ENCODE measurements around the gene CD19.
"Not testable (repeated sequence)": the region's sequence is repeated elsewhere in the genome, so short reads cannot be mapped to it uniquely, and the experiment has no call there.

The CD19 gene

GRCh38 chr16:28937222-28937876 lies 5.6 kb downstream of the CD19 start:
- no peak for DNase-seq

GRCh38 chr16:28938721-28939120 lies 7.0 kb downstream of the CD19 start:
- no peak for DNase-seq

- DNase-seq, result not testable (repeated sequence)
Measured at GRCh38 chr16:28939825-28940224, 8.1 kb downstream of the CD19 start.

DNA sequence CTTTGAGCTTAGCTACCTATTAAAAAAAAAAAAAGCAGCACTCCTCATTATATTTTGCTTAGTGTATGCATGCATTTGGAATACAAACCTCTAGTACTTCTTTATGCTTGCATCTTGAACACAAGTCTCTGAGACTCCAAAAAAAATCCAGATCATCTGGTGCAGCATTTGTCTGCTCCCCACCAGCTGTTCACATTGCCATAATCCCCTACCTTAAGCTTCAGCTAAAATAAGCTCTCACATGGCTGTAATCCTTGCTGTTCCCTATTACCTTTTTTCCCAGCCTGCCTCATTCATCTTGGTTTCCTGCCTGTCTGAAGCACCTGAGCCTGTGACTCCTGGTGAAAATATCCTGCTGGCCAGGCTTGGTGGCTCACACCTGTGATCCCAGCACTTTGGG lies 11.5 kb downstream of the CD19 start:
- DNase-seq, result no peak

DNA sequence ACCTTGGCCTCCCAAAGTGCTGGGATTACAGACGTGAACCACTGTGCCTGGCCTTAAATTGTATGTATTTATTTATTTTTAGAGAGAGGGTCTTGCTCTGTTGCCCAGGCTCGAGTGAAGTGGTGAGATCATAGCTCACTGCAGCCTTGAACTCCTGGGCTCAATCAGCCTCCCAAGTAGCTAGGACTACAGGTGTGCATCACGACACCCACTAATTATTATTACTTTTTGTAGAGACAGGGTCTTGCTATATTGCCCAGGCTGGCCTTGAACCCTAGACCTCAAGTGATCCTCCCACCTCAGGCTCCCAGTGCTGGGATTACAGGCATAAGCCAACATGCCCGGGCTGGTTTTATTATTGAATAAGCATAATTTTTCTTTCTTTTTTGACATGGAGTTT lies 14.9 kb downstream of the CD19 start:
- DNase-seq, result no peak

GRCh38 chr16:28950648-28951409 lies 19.1 kb downstream of the CD19 start, which contains the start of gene NFATC2IP:
Gene NFATC2IP (plus strand): TSS chr16:28950937. CDS start chr16:28951012, 75 bp downstream.
- DNase-seq, result peak; percentile 99

- DNase-seq, result no peak
Measured at GRCh38 chr16:28951410-28951943, 19.7 kb downstream of the CD19 start.

DNA sequence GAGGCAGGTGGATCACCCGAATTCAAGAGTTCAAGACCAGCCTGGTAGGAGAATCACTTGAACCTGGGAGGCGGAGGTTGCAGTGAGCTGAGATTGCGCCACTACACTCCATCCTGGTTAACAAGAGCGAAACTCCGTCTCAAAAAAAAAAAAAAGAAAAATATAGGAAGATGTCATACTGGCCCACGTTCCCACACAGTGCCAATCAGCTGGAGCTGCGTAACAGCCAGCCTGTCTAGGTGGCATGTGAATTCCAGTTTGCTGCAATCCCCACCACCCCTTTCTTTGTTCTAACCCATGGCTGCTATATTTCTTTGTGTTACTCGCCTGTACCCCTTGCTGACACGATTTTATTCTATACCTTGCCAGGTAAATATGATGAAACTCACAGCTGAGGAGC lies 26.4 kb downstream of the CD19 start:
- DNase-seq, result no peak

DNA sequence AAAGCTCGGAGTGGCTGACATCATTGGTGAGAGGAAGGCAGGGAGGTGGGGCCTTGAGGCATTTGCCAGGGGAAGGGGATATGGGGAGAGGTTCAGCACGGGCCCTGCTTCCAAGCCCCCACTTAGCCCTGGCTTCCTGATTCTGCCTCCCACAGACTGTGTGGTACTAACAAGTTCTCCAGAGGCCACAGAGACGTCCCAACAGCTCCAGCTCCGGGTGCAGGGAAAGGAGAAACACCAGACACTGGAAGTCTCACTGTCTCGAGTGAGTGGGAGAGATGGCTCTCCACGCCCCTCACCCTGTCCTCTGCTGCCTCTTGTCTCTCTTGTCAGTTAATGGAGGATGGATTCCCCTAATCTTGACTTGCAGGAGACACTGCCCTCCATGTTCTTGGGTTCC lies 27.1 kb downstream of the CD19 start:
- DNase-seq, result no peak

GRCh38 chr16:28964072-28964471 lies 32.3 kb downstream of the CD19 start:
- DNase-seq, result no peak

DNA sequence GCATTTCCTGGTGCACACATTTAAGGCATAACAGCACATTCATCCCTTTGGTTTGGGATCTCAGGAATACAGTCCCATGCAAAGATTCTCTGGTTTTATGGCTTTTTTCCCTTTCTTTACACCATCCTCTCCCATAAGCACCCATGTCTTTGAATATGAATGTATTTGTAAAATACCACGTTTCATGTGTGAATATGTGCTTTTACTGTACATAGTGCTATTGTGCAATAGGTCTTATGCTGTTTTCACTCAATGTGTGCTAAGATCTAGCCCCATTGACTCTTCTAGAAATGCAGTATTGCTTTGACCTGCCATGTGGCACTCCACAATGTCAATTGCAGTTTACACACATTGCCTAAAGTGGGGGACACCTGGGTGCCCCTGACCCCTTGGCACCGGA lies 32.7 kb downstream of the CD19 start:
- DNase-seq, result no peak

GRCh38 chr16:28967156-28967555 lies 35.4 kb downstream of the CD19 start:
- no peak for DNase-seq

- not testable (repeated sequence) for DNase-seq
Measured at GRCh38 chr16:28969696-28970095, 37.9 kb downstream of the CD19 start.

DNA sequence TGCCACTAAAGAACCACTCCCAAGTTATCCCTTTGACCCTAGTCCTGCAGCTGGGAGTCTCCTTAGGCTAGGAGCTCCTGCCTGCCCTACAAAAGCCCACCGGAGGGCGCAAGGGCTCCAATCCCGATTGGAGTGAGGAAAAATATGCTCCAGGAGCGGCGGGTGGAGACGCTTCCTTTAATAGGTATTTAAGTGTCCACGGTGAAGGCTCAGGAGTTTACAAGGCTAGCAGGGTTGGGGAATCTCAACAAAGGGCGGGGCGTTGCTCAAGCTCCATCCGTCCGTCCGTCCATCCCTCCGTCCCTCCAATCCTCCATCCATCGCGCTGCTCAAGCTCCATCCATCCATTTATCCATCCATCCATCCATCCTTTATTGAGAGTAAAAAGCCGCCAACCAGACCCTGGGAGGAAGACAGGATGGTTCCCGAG lies 42.3 kb downstream of the CD19 start:
- DNase-seq, result peak; percentile 67

DNA sequence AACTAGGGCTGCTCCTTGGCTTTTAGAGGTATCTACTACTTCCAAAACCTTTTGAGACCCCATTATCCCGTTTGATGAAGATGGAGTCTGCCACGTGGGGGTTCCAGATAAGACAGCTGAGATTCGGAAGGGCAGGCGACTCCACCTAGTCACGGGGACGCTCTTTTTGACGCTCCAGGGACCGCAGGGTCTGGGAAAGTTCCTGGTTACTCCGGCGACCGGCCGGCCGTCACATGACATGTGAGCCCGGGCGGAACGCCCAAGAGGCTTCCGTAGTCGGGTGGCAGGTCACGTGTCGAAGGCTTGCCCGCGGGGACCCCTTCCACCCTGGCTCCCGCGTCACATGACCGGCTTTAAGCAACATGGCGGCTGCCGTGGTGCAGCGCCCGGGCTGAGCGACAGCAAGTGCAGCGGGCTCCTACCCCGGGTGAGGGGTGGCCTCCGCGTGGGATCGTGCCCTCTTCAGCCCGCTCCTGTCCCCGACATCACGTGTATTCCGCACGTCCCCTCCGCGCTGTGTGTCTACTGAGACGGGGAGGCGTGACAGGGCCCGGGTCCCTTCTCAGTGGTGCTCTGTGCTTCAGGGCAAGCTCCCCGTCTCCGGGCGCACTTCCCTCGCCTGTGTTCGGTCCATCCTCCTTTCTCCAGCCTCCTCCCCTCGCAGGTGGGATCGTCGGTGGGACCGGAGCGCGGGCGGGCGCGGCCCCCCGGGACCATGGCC lies 42.8 kb downstream of the CD19 start, which contains the start of gene SPNS1:
SPNS1 (plus strand) TSS at position 342 of the 721 bp plus-strand sequence; CDS start at position 716, 374 bp downstream.
- DNase-seq, result peak; percentile 80

GRCh38 chr16:28975158-28975599 lies 43.4 kb downstream of the CD19 start:
- no peak for DNase-seq

DNA sequence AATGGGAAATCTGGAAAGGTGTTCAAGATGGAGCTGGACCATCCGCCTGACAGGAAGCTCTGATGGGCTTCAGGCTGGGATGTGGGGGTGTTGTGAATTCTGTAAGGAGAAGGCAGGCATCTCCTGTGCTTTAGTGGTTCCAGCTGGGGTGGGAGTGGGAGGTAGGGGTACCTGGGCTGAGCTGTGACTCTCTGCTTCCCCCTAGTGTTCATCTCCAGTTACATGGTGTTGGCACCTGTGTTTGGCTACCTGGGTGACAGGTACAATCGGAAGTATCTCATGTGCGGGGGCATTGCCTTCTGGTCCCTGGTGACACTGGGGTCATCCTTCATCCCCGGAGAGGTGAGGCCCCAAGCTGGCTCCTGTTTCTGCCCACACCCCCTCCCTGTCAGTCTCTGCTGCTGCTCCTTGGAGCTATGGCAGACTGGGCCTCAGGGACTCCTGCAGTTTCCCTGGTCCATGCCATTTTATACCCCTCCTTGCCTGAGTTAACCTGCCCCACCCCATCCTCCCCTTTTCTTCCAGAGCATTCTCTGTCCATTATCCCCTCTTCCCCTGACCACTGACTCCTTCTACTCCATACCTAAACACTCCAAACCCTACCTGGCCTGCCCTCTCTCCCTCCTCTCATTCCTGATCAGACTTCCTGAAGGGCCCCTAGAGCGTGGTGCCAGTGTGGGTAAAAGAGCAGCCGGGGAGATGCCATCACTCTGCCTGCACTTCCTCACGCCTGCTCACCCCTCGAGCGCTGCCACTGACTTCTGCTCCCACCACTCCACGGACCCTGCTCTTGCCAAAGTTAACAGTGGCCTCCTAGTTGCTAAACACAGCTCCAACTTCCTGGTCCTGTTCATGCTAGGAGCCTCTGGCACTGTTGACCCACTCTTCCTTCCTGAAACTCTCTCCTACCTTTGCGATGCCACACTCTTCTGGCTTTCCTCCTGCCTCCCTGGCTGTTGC lies 46.2 kb downstream of the CD19 start:
- peak; percentile 0 for DNase-seq

GRCh38 chr16:28980330-28980729 lies 48.6 kb downstream of the CD19 start:
- not testable (repeated sequence) for DNase-seq

- no peak for DNase-seq
Measured at GRCh38 chr16:28980929-28981328, 49.2 kb downstream of the CD19 start.

DNA sequence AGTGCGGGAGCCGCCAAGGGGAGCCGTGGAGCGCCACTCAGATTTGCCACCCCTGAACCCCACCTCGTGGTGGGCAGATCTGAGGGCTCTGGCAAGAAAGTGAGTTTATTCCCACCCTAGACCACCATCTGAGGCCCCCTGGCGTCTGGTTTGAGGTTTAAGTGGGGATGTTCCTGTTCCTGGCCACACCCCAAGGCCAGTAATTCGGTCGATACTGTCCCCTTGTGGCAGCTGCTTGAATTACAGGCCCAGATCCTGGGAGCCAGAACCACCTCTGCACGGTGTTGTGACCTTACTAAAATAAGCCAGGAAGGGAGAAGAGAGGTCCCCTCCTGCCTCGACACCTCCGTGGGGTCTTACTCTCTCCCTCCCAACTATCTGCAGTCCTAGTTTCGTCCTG lies 49.7 kb downstream of the CD19 start:
- DNase-seq, result no peak

DNA sequence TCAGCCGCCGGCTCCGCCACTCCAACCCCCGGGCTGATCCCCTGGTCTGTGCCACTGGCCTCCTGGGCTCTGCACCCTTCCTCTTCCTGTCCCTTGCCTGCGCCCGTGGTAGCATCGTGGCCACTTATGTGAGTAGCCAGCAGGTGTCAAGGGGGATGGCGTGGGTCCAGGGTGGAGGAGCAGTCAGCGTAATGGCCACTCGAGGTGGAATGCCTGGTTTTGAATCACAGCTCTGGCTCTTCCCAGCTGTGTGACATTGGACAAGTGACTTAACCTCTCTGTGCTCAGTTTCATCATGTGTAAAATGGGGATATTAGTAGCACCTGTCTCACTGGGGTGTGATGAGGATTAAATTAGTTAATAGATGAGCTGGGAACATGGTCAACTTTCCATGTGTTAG lies 50.6 kb downstream of the CD19 start:
- no peak for DNase-seq

DNA sequence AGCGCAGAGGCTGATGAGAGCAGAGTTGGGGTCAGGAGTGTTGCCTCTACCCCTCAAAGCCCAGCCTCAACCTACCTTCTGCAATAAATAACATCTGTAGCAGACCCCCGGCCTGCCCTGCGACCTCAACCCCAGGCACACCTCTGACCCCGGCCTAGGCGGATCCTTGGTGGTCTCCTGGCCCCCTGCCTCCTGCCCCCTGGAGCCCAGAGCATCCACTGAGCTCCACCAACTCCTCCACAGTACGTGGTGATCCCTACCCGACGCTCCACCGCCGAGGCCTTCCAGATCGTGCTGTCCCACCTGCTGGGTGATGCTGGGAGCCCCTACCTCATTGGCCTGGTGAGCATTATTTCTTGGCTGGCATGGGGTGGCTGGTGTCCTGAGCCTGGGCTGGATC lies 51.2 kb downstream of the CD19 start:
- no peak for DNase-seq

Data from kidney glomerular epithelial cell (primary cell).